ENCODE results near the gene RNF135.

- no peak for TF ChIP-seq CTCF (IDR thresholded peaks at IDR 0.05)
- TF ChIP-seq RXRA (IDR thresholded peaks at IDR 0.05; ENCODE audit: borderline replicate concordance, low read depth), result no peak
- no peak for TF ChIP-seq YY1 (IDR thresholded peaks at IDR 0.05; ENCODE audit: low read depth)
- TF ChIP-seq GATA2 (CRISPR knock-in tag; IDR thresholded peaks at IDR 0.05), result no peak
- TF ChIP-seq POLR2AphosphoS5 (IDR thresholded peaks at IDR 0.05; ENCODE audit: low read depth, low read length), result no peak
- no peak for TF ChIP-seq REST (IDR thresholded peaks at IDR 0.05; ENCODE audit: low read depth, low read length)
- no peak for TF ChIP-seq GABPA (IDR thresholded peaks at IDR 0.05; ENCODE audit: low read depth)
- no peak for TF ChIP-seq EZH2phosphoT487 (IDR thresholded peaks at IDR 0.05; ENCODE audit: borderline replicate concordance, low read depth)
Measured at GRCh38 chr17:31048780-31049179, 77.9 kb downstream of the RNF135 start.

Measured in SK-N-SH (cell line).